Keratinocyte (primary cell): ENCODE data around the gene SLU7. TPM values are rescaled to one million over a fixed set of nuclear protein-coding genes. Genes with fewer than 3 reads are reported as not detected.

ENCODE experiments used
- DNase-seq: peaks from one replicate; pipeline ENCODE4 v3.0.0-alpha.2; 2011; ENCODE audit warnings: low read depth, missing footprints, low spot score
- FAIRE-seq: peaks from 2 replicates; lab custom pipeline; 2011; peaks lifted over from hg19 to GRCh38; lab: Jason Lieb, UNC
- H2AFZ ChIP-seq: 2 replicates; pipeline ENCODE4 v1.6.0; 2012; ENCODE audit warnings: low read length, control low read depth, inconsistent platforms; ENCODE audit not compliant: control insufficient read depth
- H3K27ac ChIP-seq: 2 replicates; pipeline ENCODE4 v1.5.1; 2011; ENCODE audit warnings: low read length; ENCODE audit not compliant: control insufficient read depth, insufficient read depth
- H3K27me3 ChIP-seq: 3 replicates; pipeline ENCODE4 v1.6.0; 2011; ENCODE audit warnings: low read length; ENCODE audit not compliant: control insufficient read depth, insufficient read depth; ENCODE audit errors: extremely low read depth
- H3K36me3 ChIP-seq, 2 experiments: 2 replicates in 1 of 2; 3 replicates in 1 of 2; pipeline ENCODE4 v1.5.1; 2011; ENCODE audit warnings: low read length in 2 of 2, mild to moderate bottlenecking in 1 of 2; ENCODE audit not compliant: control insufficient read depth in 2 of 2, insufficient read depth in 2 of 2; ENCODE audit errors: extremely low read depth in 1 of 2
- H3K4me1 ChIP-seq: 3 replicates; pipeline ENCODE4 v1.5.1; 2011; ENCODE audit warnings: low read length; ENCODE audit not compliant: control insufficient read depth, insufficient read depth; ENCODE audit errors: extremely low read depth
- H3K4me2 ChIP-seq: 3 replicates; pipeline ENCODE4 v1.6.0; 2011; ENCODE audit warnings: low read depth, low read length; ENCODE audit not compliant: control insufficient read depth, insufficient read depth; ENCODE audit errors: extremely low read depth
- H3K4me3 ChIP-seq, 3 experiments: fragments of 200-600 bp in 1 of 3; sonication (generic) in 1 of 3; 2 replicates in 2 of 3; 3 replicates in 1 of 3; pipeline ENCODE4 v1.5.1; 2011 to 2016; ENCODE audit warnings: low read length in 3 of 3, mild to moderate bottlenecking in 3 of 3, control low read depth in 2 of 3, inconsistent platforms in 1 of 3, low read depth in 1 of 3, mixed read lengths in 1 of 3, mixed run types in 1 of 3, moderate library complexity in 1 of 3; ENCODE audit not compliant: control insufficient read depth in 2 of 3, insufficient read depth in 2 of 3; ENCODE audit errors: extremely low read depth in 1 of 3
- H3K79me2 ChIP-seq: 2 replicates; pipeline ENCODE4 v1.6.0; 2012; ENCODE audit warnings: low read length; ENCODE audit not compliant: control insufficient read depth, insufficient read depth
- H3K9ac ChIP-seq: 3 replicates; pipeline ENCODE4 v1.6.0; 2011; ENCODE audit warnings: low read length; ENCODE audit not compliant: control insufficient read depth, insufficient read depth; ENCODE audit errors: extremely low read depth
- H3K9me1 ChIP-seq: 3 replicates; pipeline ENCODE4 v1.6.0; 2011; ENCODE audit warnings: low read length; ENCODE audit not compliant: control insufficient read depth, insufficient read depth; ENCODE audit errors: extremely low read depth
- H3K9me3 ChIP-seq: 2 replicates; pipeline ENCODE4 v1.5.1; 2012; ENCODE audit warnings: low read depth, low read length; ENCODE audit not compliant: control insufficient read depth
- H4K20me1 ChIP-seq: 3 replicates; pipeline ENCODE4 v1.6.0; 2011; ENCODE audit warnings: low read length; ENCODE audit not compliant: control insufficient read depth, insufficient read depth; ENCODE audit errors: extremely low read depth
- EZH2 ChIP-seq: IDR thresholded peaks from one replicate; pipeline ENCODE4 v1.6.1; 2012; ENCODE audit warnings: inconsistent platforms, mild to moderate bottlenecking, low read length, moderate library complexity
- dilution Hi-C: fragments of 300-500 bp; cut with MboI; formaldehyde crosslinking; loops from one replicate; pipeline ENCODE4 v1.7.0; 2020; ENCODE audit warnings: low sequenced_read_pairs; ENCODE audit not compliant: extremely low pct_ligation_motif_present
- polyA plus RNA-seq, 5 experiments: library from polyadenylated mRNA; depleted of rRNA in 3 of 5; stranded (reverse) in 3 of 5; stranded (forward) in 1 of 5; unstranded in 1 of 5; fragments of >200 nt; gene quantifications; 1 replicate in 1 of 5; 2 replicates in 3 of 5; 3 replicates in 1 of 5; pipeline versions ENCODE4 v1.2.1 to v1.2.3, GENCODE V29; 2011 to 2012; ENCODE audit warnings: missing spikeins in 2 of 5, low read depth in 1 of 5, low replicate concordance in 1 of 5
- TF ChIP-seq, protein P1 (sequence below), 3 experiments: IDR thresholded peaks in 1 of 3; conservative IDR thresholded peaks in 1 of 3; optimal IDR thresholded peaks in 1 of 3; 2 replicates in 2 of 3; 3 replicates in 1 of 3; pipeline versions ENCODE3 to v1.5.1; 2011; ENCODE audit warnings: low read length in 3 of 3, mild to moderate bottlenecking in 3 of 3, moderate library complexity in 2 of 3, control low read depth in 1 of 3, inconsistent platforms in 1 of 3; ENCODE audit not compliant: insufficient read depth in 2 of 3; ENCODE audit errors: extremely low read depth in 1 of 3

The SLU7 gene
- polyA plus RNA-seq, 1 donor (not counting 4 experiments of a cell fraction or from before 2014, with no cell fraction given) = 29.7 TPM

GRCh38 chr5:160441311-160441781 is 22.5 kb upstream of the SLU7 start:
- Histone ChIP-seq H2AFZ (no peak overlapping the region), H3K27ac (no peak overlapping the region), H3K27me3 (no peaks in the 10 kb centered on the region), H4K20me1 (no peaks in the 10 kb centered on the region), H3K4me1 (peaks cover 9% of the 10 kb centered on the region), H3K4me2 (no peak overlapping the region), H3K9ac (no peak overlapping the region), H3K9me3 (no peaks in the 10 kb centered on the region), H3K79me2 (no peaks in the 10 kb centered on the region), H3K9me1 (no peaks in the 10 kb centered on the region), H3K36me3 (no peaks in the 10 kb centered on the region), H3K4me3 (no peak overlapping the region)
- TF ChIP-seq, protein P1, sequence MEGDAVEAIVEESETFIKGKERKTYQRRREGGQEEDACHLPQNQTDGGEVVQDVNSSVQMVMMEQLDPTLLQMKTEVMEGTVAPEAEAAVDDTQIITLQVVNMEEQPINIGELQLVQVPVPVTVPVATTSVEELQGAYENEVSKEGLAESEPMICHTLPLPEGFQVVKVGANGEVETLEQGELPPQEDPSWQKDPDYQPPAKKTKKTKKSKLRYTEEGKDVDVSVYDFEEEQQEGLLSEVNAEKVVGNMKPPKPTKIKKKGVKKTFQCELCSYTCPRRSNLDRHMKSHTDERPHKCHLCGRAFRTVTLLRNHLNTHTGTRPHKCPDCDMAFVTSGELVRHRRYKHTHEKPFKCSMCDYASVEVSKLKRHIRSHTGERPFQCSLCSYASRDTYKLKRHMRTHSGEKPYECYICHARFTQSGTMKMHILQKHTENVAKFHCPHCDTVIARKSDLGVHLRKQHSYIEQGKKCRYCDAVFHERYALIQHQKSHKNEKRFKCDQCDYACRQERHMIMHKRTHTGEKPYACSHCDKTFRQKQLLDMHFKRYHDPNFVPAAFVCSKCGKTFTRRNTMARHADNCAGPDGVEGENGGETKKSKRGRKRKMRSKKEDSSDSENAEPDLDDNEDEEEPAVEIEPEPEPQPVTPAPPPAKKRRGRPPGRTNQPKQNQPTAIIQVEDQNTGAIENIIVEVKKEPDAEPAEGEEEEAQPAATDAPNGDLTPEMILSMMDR (optimal IDR thresholded peaks at IDR 0.05 in 1 of 3, IDR thresholded peaks at IDR 0.05 in 1 of 3, conservative IDR thresholded peaks at IDR 0.05 in 1 of 3; ENCODE audit: extremely low read depth in 1 of 3, insufficient read depth in 2 of 3, low read length in 3 of 3) = no peak
- no peak for TF ChIP-seq EZH2
- DNase-seq = no peak
- dilution Hi-C loops = no loop called here
- no peak for FAIRE-seq

- Histone ChIP-seq H4K20me1 (no peaks in the 10 kb centered on the region), H3K79me2 (no peaks in the 10 kb centered on the region), H3K36me3 (no peaks in the 10 kb centered on the region), H3K27ac (no peak overlapping the region), H3K27me3 (no peaks in the 10 kb centered on the region), H2AFZ (peak overlapping the region; percentile 96), H3K4me1 (peaks cover 9% of the 10 kb centered on the region), H3K9me1 (no peaks in the 10 kb centered on the region), H3K4me2 (peak overlapping the region; percentile 96), H3K9me3 (no peaks in the 10 kb centered on the region), H3K9ac (peak overlapping the region; percentile 67), H3K4me3 (peak overlapping the region; percentile 26 to 68 (median 59))
- FAIRE-seq = peak; percentile 86
- TF ChIP-seq EZH2 = no peak
- TF ChIP-seq, protein P1 (optimal IDR thresholded peaks at IDR 0.05 in 1 of 3, IDR thresholded peaks at IDR 0.05 in 1 of 3, conservative IDR thresholded peaks at IDR 0.05 in 1 of 3; ENCODE audit: extremely low read depth in 1 of 3, insufficient read depth in 2 of 3, low read length in 3 of 3) = peak; percentile 90 to 95 (median 94)
- no peak for DNase-seq
- dilution Hi-C loops = no loop called here
Measured at GRCh38 chr5:160439205-160439600, 20.3 kb upstream of the SLU7 start.
